Ovary (tissue), 3 donors: ENCODE results near the gene TBC1D2.

Experiments used
- POLR2A ChIP-seq: fragments of 450-650 bp; IDR thresholded peaks from one replicate; pipeline ENCODE4 v1.6.1; 2017; ENCODE audit warnings: antibody characterized with exemption, mild to moderate bottlenecking, moderate library complexity
- TF ChIP-seq, protein P1 (sequence below), 3 donors: fragments of 450-650 bp in 2 of 3; fragments of 200-600 bp in 1 of 3; IDR thresholded peaks; one replicate each; pipeline versions ENCODE4 v1.5.1 to v1.8.0; 2016 to 2022; ENCODE audit warnings: antibody characterized with exemption in 3 of 3, mild to moderate bottlenecking in 1 of 3
- donor health status: DM: no; HTN: no; CAD: no.

DNA sequence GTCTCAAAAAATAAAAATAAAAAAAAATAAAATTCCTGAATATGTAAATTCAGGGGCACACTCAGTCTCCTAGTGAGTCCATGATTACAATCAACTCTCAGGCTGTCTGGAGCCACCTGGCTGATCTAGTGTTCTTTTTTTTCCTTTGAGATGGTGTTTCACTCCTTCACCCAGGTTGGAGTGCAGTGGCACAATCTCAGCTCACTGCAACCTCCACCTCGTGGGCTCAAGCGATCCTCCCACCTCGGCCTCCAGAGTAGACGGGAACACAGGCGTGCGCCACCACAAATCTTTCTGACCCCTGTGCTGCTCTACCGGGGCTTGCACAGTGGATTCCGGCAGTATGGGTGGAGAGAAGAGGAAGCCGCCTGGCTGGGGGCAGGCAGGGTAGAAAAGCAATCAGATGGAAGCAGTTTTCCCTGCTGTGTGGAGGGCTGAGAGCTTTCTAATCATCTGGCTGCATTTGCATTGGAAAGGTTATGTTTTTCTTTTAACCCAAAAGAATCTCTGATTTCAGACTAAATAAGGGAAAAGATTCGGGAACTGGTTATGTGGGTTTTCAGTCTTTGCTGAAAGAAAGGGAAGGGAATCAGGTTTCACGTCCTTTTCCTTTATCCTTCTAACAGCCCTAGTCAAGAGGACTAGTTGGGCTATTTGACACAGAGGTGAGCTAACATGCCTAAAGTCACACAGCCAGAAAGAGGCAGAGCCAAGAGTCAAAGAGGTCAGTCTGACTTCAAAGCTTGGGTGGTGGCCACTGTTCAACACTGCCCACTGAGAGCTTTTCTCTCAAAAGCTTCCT lies 36.7 kb downstream of the TBC1D2 start:
- TF ChIP-seq, protein P1, sequence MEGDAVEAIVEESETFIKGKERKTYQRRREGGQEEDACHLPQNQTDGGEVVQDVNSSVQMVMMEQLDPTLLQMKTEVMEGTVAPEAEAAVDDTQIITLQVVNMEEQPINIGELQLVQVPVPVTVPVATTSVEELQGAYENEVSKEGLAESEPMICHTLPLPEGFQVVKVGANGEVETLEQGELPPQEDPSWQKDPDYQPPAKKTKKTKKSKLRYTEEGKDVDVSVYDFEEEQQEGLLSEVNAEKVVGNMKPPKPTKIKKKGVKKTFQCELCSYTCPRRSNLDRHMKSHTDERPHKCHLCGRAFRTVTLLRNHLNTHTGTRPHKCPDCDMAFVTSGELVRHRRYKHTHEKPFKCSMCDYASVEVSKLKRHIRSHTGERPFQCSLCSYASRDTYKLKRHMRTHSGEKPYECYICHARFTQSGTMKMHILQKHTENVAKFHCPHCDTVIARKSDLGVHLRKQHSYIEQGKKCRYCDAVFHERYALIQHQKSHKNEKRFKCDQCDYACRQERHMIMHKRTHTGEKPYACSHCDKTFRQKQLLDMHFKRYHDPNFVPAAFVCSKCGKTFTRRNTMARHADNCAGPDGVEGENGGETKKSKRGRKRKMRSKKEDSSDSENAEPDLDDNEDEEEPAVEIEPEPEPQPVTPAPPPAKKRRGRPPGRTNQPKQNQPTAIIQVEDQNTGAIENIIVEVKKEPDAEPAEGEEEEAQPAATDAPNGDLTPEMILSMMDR (IDR thresholded peaks at IDR 0.05) = no peak
- no peak for TF ChIP-seq POLR2A
